Erythroblast (primary cell): ENCODE measurements around the gene MAPK14.

Source experiments
- GATA1 ChIP-seq: IDR thresholded peaks from 2 replicates; pipeline ENCODE4 v1.6.1; 2011; ENCODE audit warnings: low read depth, mild to moderate bottlenecking, control low read depth, low read length, moderate library complexity
- POLR2A ChIP-seq: IDR thresholded peaks from 2 replicates; pipeline ENCODE4 v1.6.1; 2011; ENCODE audit warnings: mild to moderate bottlenecking, low read length

GRCh38 chr6:36155662-36156061, 128.1 kb downstream of the MAPK14 start:
- TF ChIP-seq POLR2A (no peak), GATA1 (no peak)
